GM12801 (cell line): ENCODE measurements around the gene METTL9.

ENCODE experiments used
- TF ChIP-seq, protein P1 (sequence below): IDR thresholded peaks from one replicate; pipeline ENCODE4 v1.5.1; 2011; ENCODE audit warnings: control low read depth; ENCODE audit not compliant: insufficient read length; ENCODE audit errors: extremely low read depth

The METTL9 gene

DNA sequence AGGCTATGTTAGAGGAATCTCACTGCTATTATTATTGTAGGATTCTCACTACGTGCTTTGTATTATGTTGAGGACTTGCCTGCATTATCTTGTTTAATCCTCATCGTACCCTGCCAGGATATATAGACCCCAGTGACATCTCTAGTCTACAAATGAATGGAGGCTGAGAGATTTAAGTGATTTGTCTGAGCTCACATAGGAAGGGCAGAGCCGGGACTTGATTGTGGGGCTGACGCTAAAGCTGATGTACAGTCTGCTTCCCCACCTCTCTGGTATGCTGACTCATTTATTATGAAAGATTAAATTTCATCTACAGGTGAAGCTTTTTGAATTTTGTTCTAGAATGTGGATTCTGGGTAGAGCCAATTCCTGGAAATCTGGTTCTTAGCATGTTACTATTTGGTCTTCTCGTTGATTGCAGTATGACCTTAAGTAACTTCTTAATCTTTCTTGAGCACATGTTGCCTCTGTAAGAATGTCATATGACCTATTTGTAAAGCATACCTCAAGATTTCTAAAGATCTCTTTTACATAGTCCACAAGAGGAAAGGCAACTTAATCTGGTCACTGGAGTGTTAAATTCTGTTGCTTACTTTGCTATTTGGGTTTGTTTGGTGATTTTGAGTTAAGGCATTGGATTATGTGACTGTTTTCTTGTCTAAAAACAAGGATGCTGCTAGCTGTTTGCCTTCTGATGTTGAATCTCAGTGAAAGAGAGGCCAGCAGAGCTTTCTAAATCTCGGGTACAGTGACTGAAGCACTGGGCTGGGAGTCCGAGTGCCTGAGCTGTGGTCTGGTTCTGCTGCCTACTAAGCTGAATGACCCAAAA, 12.4 kb downstream of the METTL9 start:
- TF ChIP-seq, protein P1, sequence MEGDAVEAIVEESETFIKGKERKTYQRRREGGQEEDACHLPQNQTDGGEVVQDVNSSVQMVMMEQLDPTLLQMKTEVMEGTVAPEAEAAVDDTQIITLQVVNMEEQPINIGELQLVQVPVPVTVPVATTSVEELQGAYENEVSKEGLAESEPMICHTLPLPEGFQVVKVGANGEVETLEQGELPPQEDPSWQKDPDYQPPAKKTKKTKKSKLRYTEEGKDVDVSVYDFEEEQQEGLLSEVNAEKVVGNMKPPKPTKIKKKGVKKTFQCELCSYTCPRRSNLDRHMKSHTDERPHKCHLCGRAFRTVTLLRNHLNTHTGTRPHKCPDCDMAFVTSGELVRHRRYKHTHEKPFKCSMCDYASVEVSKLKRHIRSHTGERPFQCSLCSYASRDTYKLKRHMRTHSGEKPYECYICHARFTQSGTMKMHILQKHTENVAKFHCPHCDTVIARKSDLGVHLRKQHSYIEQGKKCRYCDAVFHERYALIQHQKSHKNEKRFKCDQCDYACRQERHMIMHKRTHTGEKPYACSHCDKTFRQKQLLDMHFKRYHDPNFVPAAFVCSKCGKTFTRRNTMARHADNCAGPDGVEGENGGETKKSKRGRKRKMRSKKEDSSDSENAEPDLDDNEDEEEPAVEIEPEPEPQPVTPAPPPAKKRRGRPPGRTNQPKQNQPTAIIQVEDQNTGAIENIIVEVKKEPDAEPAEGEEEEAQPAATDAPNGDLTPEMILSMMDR, result no peak

DNA sequence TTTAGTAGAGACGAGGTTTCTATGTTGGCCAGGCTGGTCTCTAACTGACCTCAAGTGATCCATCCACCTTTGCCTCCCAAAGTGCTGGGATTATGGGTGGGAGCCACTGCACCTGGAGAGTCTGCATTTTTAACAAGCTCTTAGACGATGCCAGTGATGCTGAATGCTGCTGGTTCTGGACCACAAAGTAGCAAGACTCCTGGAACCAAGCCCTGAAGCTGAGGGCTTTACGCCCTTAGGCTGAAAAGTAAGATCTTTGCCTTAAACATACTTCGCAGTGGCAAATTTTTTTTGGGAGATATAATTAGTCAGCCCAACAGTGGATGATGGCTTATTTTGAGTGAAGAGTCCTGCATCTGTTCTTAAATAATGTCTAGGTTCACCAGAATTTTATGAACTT, 14.0 kb downstream of the METTL9 start:
- TF ChIP-seq, protein P1, result no peak

DNA sequence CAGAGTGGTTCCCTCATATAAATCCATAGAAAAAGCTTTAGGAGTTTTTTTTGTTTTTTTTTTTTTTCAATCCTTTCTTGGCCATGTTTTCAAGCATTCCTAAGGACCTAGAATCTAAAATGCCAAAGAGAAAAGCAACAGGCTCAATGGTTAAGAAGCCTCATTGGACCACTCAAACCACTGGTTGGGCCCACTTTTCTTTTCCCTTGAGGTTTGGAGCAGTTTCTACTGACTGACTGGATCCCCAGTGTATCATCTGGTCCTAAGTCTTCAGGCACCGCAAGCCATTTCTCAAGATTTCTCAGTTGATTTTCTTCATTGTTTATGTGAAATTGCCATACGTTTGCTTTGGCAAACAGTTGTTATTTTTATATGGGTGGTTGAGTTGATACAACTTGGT, 14.4 kb downstream of the METTL9 start:
- TF ChIP-seq, protein P1, result no peak

DNA sequence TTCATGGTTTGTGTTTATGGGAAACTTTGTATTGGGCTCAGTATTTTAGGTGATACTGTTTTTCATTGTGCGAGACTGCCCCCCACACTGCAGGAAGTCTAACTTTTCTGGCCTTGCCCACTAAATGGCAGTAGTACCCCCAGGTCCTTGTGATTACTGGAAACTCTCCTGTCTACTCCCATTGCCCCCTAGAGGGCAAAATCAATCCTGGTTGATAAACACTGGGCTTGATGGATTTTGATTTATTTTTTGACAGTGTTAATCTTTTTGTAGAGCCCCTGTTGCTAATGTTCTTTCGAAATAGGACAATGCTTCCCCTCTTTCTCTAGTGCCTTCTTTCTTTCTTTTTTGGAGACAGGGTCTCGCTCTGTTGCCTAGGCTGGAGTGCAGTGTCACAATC, 15.5 kb downstream of the METTL9 start:
- TF ChIP-seq, protein P1, result no peak

DNA sequence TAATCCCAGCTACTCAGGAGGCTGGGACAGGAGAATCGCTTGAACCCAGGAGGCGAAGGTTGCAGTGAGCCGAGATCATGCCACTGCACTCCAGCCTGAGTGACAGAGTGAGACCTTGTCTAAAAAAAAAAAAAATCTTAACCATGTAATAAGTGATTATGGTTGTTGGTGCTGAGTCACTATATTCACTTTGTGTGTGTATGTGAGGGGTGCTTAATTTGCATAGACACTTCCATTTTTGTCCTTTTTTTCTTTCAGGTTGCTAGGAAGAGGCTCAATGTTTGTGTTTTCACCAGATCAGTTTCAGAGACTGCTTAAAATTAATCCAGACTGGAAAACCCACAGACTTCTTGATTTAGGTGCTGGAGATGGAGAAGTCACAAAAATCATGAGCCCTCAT, 18.2 kb downstream of the METTL9 start:
- TF ChIP-seq, protein P1, result no peak

DNA sequence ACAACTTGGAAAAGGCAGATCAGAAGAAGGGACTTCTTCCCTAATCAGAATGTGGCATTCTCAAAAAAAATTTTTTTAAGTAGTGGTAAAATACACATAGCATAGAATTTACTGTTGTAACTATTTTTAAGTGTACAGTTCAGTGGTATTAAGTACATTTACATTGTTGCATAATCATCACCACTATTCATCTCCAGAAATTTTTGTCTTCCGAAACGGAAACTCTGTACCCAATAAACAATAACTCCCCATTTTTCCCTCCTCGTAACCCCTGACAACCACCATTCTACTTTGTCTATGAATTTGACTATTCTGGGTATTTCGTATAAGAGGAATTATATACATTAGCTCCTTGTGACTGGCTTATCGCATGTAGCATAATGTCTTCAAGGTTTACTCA, 18.9 kb downstream of the METTL9 start:
- TF ChIP-seq, protein P1, result no peak

DNA sequence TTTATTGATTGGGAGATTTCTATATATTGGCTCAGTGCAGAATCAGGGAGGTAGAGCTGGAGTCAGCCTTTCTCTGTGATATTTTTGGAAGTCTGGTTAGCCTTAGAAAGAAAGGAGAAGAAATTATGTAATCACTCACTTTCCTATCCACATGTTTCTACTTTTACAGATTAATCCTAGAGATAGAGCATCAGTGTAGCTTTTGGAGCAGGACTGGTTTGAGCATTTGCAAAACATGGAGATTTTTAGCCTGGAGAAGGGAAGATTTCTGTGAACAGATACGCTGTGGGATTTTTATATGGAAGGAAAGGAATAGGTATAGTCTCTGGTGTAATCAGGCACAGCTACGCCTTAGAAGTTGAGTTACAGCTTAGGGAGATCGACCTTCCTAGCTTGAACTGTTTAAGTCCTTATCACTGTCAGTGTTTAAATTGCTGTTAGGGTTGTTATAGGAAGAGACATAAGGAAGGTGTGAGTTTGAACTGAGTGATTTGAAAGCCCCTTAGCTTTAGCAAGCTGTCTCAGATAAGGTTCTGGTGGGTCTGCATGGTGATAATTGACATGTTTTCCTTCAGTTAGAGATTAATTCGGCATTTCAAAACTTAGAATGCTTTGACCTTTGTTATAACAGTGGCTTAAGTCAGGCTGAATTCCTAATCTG, 20.5 kb downstream of the METTL9 start:
- TF ChIP-seq, protein P1, result no peak
